ENCODE measurements around the gene GCNA. TPM values are rescaled to one million over a fixed set of nuclear protein-coding genes. Genes with fewer than 3 reads are reported as not detected.

Gene GCNA
- total and polyA plus RNA-seq, 2 donors (not counting 1 experiment from before 2014, with no cell fraction given), result 0.74 to 2.3 TPM

GRCh38 chrX:71532753-71533425 is 45.3 kb upstream of the GCNA start, which contains the start of gene OGT:
Gene OGT, plus strand, starts transcription at chrX:71533104. Its CDS starts 196 bp downstream, at chrX:71533300.
- H3K27ac ChIP-seq (ENCODE audit: insufficient read depth, low read length), result peak within 1 kb of the TSS; percentile 84
- peaks cover 49% of the 10 kb centered on the region for H3K79me2 ChIP-seq (ENCODE audit: control insufficient read depth, insufficient read depth, low read length)
- H3K4me3 ChIP-seq (replicated peaks in 1 of 4; ENCODE audit: control extremely low read depth in 1 of 4, insufficient read depth in 1 of 4, low read depth in 3 of 4, low read length in 4 of 4), result peak within 1 kb of the TSS; percentile 77 to 97 (median 88)
- no peaks in the 10 kb centered on the region for H3K36me3 ChIP-seq (ENCODE audit: control insufficient read depth, insufficient read depth, low read length)
- no peaks in the 10 kb centered on the region for H3K4me1 ChIP-seq (ENCODE audit: control insufficient read depth, extremely low read depth, insufficient read depth, low read length)
- peak within 1 kb of the TSS; percentile 77 for H3K9ac ChIP-seq (ENCODE audit: insufficient read depth, low read length)
- DNase-seq (ENCODE audit: low read depth in 2 of 2), result peak; percentile 98
- peaks cover 2% of the 10 kb centered on the region for H4K20me1 ChIP-seq (ENCODE audit: control insufficient read depth, extremely low read depth, insufficient read depth, low read length)
- H2AFZ ChIP-seq (ENCODE audit: low read length), result peak within 1 kb of the TSS; percentile 62
- TF ChIP-seq EZH2 (IDR thresholded peaks at IDR 0.05; ENCODE audit: low read length, missing control alignments) (no peak), CTCF (conservative IDR thresholded peaks at IDR 0.05 in 1 of 2, IDR thresholded peaks at IDR 0.05 in 1 of 2; ENCODE audit: low read depth in 1 of 2, low read length in 2 of 2) (no peak)
- H3K4me2 ChIP-seq (ENCODE audit: extremely low read depth, insufficient read depth, low read length), result peak within 1 kb of the TSS; percentile 61
- H3K27me3 ChIP-seq (ENCODE audit: control insufficient read depth, insufficient read depth, low read length), result no peaks in the 10 kb centered on the region
- no peaks in the 10 kb centered on the region for H3K9me3 ChIP-seq (ENCODE audit: control insufficient read depth, insufficient read depth, low read depth, low read length)

- H4K20me1 ChIP-seq (ENCODE audit: control insufficient read depth, extremely low read depth, insufficient read depth, low read length), result peaks cover 2% of the 10 kb centered on the region
- H3K4me3 ChIP-seq (replicated peaks in 1 of 4; ENCODE audit: control extremely low read depth in 1 of 4, insufficient read depth in 1 of 4, low read depth in 3 of 4, low read length in 4 of 4), result peak overlapping the region; percentile 77 to 97 (median 88)
- H3K36me3 ChIP-seq (ENCODE audit: control insufficient read depth, insufficient read depth, low read length), result no peaks in the 10 kb centered on the region
- no peaks in the 10 kb centered on the region for H3K9me3 ChIP-seq (ENCODE audit: control insufficient read depth, insufficient read depth, low read depth, low read length)
- no peak overlapping the region for H3K4me2 ChIP-seq (ENCODE audit: extremely low read depth, insufficient read depth, low read length)
- H3K27ac ChIP-seq (ENCODE audit: insufficient read depth, low read length), result peak overlapping the region; percentile 84
- peaks cover 55% of the 10 kb centered on the region for H3K79me2 ChIP-seq (ENCODE audit: control insufficient read depth, insufficient read depth, low read length)
- H3K4me1 ChIP-seq (ENCODE audit: control insufficient read depth, extremely low read depth, insufficient read depth, low read length), result no peaks in the 10 kb centered on the region
- no peak for TF ChIP-seq CTCF (conservative IDR thresholded peaks at IDR 0.05 in 1 of 2, IDR thresholded peaks at IDR 0.05 in 1 of 2; ENCODE audit: low read depth in 1 of 2, low read length in 2 of 2)
- no peak for TF ChIP-seq EZH2 (IDR thresholded peaks at IDR 0.05; ENCODE audit: low read length, missing control alignments)
- H3K9ac ChIP-seq (ENCODE audit: insufficient read depth, low read length), result peak overlapping the region; percentile 77
- no peaks in the 10 kb centered on the region for H3K27me3 ChIP-seq (ENCODE audit: control insufficient read depth, insufficient read depth, low read length)
- H2AFZ ChIP-seq (ENCODE audit: low read length), result no peak overlapping the region
- DNase-seq (ENCODE audit: low read depth in 2 of 2), result peak; percentile 2 to 23
These were observed 44.8 kb upstream of the GCNA start for GRCh38 chrX:71533516-71533850.

GRCh38 chrX:71533851-71534561 is 44.2 kb upstream of the GCNA start:
- no peaks in the 10 kb centered on the region for H3K4me1 ChIP-seq (ENCODE audit: control insufficient read depth, extremely low read depth, insufficient read depth, low read length)
- peak; percentile 50 to 56 for DNase-seq (ENCODE audit: low read depth in 2 of 2)
- no peak overlapping the region for H2AFZ ChIP-seq (ENCODE audit: low read length)
- no peaks in the 10 kb centered on the region for H3K27me3 ChIP-seq (ENCODE audit: control insufficient read depth, insufficient read depth, low read length)
- TF ChIP-seq EZH2 (IDR thresholded peaks at IDR 0.05; ENCODE audit: low read length, missing control alignments) (no peak), CTCF (conservative IDR thresholded peaks at IDR 0.05 in 1 of 2, IDR thresholded peaks at IDR 0.05 in 1 of 2; ENCODE audit: low read depth in 1 of 2, low read length in 2 of 2) (no peak)
- H3K4me3 ChIP-seq (replicated peaks in 1 of 4; ENCODE audit: control extremely low read depth in 1 of 4, insufficient read depth in 1 of 4, low read depth in 3 of 4, low read length in 4 of 4), result peak overlapping the region; percentile 77 to 97 (median 88)
- no peaks in the 10 kb centered on the region for H3K36me3 ChIP-seq (ENCODE audit: control insufficient read depth, insufficient read depth, low read length)
- peaks cover 61% of the 10 kb centered on the region for H3K79me2 ChIP-seq (ENCODE audit: control insufficient read depth, insufficient read depth, low read length)
- H3K4me2 ChIP-seq (ENCODE audit: extremely low read depth, insufficient read depth, low read length), result peak overlapping the region; percentile 72
- peaks cover 2% of the 10 kb centered on the region for H4K20me1 ChIP-seq (ENCODE audit: control insufficient read depth, extremely low read depth, insufficient read depth, low read length)
- no peaks in the 10 kb centered on the region for H3K9me3 ChIP-seq (ENCODE audit: control insufficient read depth, insufficient read depth, low read depth, low read length)
- H3K9ac ChIP-seq (ENCODE audit: insufficient read depth, low read length), result peak overlapping the region; percentile 77
- H3K27ac ChIP-seq (ENCODE audit: insufficient read depth, low read length), result peak overlapping the region; percentile 84
